SK-N-SH (cell line): ENCODE data around the gene LAPTM5. TPM values are rescaled to one million over a fixed set of nuclear protein-coding genes. Genes with fewer than 3 reads are reported as not detected.

Source experiments
- CTCF ChIA-PET: fragments of 300-600, 350-600 bp; formaldehyde crosslinking; extraction: SDS; loops from one replicate; lab custom pipeline; 2021; lab: Yijun Ruan, JAX
- POLR2A ChIA-PET: fragments of 350-600 bp; sonication (Branson Sonifier 250); formaldehyde crosslinking; extraction: SDS; loops from one replicate; lab custom pipeline; 2020; ENCODE audit warnings: antibody characterized with exemption, inconsistent platforms; lab: Yijun Ruan, JAX
- DNase-seq: peaks from one replicate; pipeline ENCODE4 v3.0.0; 2012
- H2AFZ ChIP-seq: fragments of 200-600 bp; sonication (generic); 2 replicates; pipeline ENCODE4 v1.8.1; 2016; ENCODE audit warnings: antibody characterized with exemption, mild to moderate bottlenecking, low read depth
- H3F3A ChIP-seq: fragments of 200-600 bp; sonication (generic); replicated peaks from 2 replicates; pipeline ENCODE3; 2016; ENCODE audit warnings: antibody characterized with exemption, mild to moderate bottlenecking; ENCODE audit not compliant: insufficient read depth
- H3K27ac ChIP-seq, 2 experiments: fragments of 200-500 bp in 1 of 2; fragments of 200-600 bp in 1 of 2; sonication (Bioruptor generic) in 1 of 2; sonication (generic), shearing (Covaris generic) in 1 of 2; 2 replicates each; pipeline versions ENCODE4 v1.5.1 to v1.6.1; 2014 to 2016; ENCODE audit warnings: low read depth in 2 of 2, inconsistent platforms in 1 of 2, low read length in 1 of 2, mild to moderate bottlenecking in 1 of 2, mixed read lengths in 1 of 2
- H3K27me3 ChIP-seq: fragments of 200-600 bp; sonication (generic), shearing (Covaris generic); 2 replicates; pipeline ENCODE4 v1.6.1; 2016; ENCODE audit warnings: mixed run types; ENCODE audit not compliant: insufficient read depth
- H3K36me3 ChIP-seq, 2 experiments: fragments of 200-500 bp in 1 of 2; fragments of 200-600 bp in 1 of 2; sonication (Bioruptor generic) in 1 of 2; sonication (generic) in 1 of 2; replicated peaks in 1 of 2; 2 replicates each; pipeline versions ENCODE3 to v1.5.1; 2014 to 2016; ENCODE audit warnings: low read length in 1 of 2, mild to moderate bottlenecking in 1 of 2; ENCODE audit not compliant: insufficient read depth in 2 of 2, control insufficient read depth in 1 of 2
- H3K4me1 ChIP-seq, 2 experiments: fragments of 200-500 bp in 1 of 2; fragments of 200-600 bp in 1 of 2; sonication (Bioruptor generic) in 1 of 2; sonication (generic), shearing (Covaris generic) in 1 of 2; 2 replicates each; pipeline versions ENCODE4 v1.5.1 to v1.6.1; 2014 to 2016; ENCODE audit warnings: low read depth in 1 of 2, low read length in 1 of 2, mixed run types in 1 of 2; ENCODE audit not compliant: insufficient read depth in 2 of 2, control insufficient read depth in 1 of 2
- H3K4me2 ChIP-seq: fragments of 200-600 bp; sonication (generic), shearing (Covaris generic); 2 replicates; pipeline ENCODE4 v1.6.1; 2017; ENCODE audit warnings: mixed run types
- H3K4me3 ChIP-seq, 2 experiments: fragments of 200-500 bp in 1 of 2; fragments of 200-600 bp in 1 of 2; sonication (Bioruptor generic) in 1 of 2; sonication (generic), shearing (Covaris generic) in 1 of 2; 2 replicates each; pipeline versions ENCODE4 v1.5.1 to v1.8.1; 2014 to 2016; ENCODE audit warnings: low read depth in 2 of 2, inconsistent platforms in 1 of 2, low read length in 1 of 2, mild to moderate bottlenecking in 1 of 2, mixed read lengths in 1 of 2, moderate library complexity in 1 of 2
- H3K79me2 ChIP-seq: fragments of 200-600 bp; sonication (generic); 2 replicates; pipeline ENCODE4 v1.8.1; 2017; ENCODE audit warnings: mild to moderate bottlenecking; ENCODE audit not compliant: insufficient read depth
- H3K9ac ChIP-seq: fragments of 200-600 bp; sonication (generic); 2 replicates; pipeline ENCODE4 v1.6.1; 2017; ENCODE audit warnings: mixed run types
- H3K9me2 ChIP-seq: fragments of 200-600 bp; sonication (generic); 2 replicates; pipeline ENCODE4 v1.6.1; 2017; ENCODE audit warnings: mixed run types
- H3K9me3 ChIP-seq: fragments of 200-600 bp; sonication (generic); 2 replicates; pipeline ENCODE4 v1.6.1; 2017; ENCODE audit warnings: mixed run types, mild to moderate bottlenecking, moderate library complexity
- H4K20me1 ChIP-seq: fragments of 200-600 bp; sonication (generic); 2 replicates; pipeline ENCODE4 v1.6.1; 2017; ENCODE audit warnings: mild to moderate bottlenecking, mixed run types; ENCODE audit not compliant: insufficient read depth
- FOSL2 ChIP-seq: IDR thresholded peaks from 2 replicates; pipeline ENCODE4 v1.4.0; 2012; ENCODE audit warnings: low read depth, mild to moderate bottlenecking, moderate library complexity, borderline replicate concordance
- FOXJ3 ChIP-seq: sonication (generic); formaldehyde crosslinking; IDR thresholded peaks from 2 replicates; pipeline ENCODE4 v1.5.1; 2020; ENCODE audit warnings: mild to moderate bottlenecking, missing genetic modification reagents
- GABPA ChIP-seq: IDR thresholded peaks from 2 replicates; pipeline ENCODE4 v1.4.0; 2012; ENCODE audit warnings: low read depth, mild to moderate bottlenecking
- MAX ChIP-seq: IDR thresholded peaks from 2 replicates; pipeline ENCODE4 v1.4.0; 2012; ENCODE audit warnings: low read depth
- NRF1 ChIP-seq: IDR thresholded peaks from 2 replicates; pipeline ENCODE4 v1.6.1; 2012; ENCODE audit warnings: low read depth, mild to moderate bottlenecking, low read length
- SMC3 ChIP-seq: IDR thresholded peaks from 2 replicates; pipeline ENCODE4 v1.6.1; 2012; ENCODE audit warnings: low read depth, low read length, improper control_type of control experiment
- TAF1 ChIP-seq: IDR thresholded peaks from 2 replicates; pipeline ENCODE4 v1.6.1; 2012; ENCODE audit warnings: low read depth, mild to moderate bottlenecking, low read length, moderate library complexity, borderline replicate concordance
- TEAD4 ChIP-seq: IDR thresholded peaks from 2 replicates; pipeline ENCODE4 v1.4.0; 2012; ENCODE audit warnings: mild to moderate bottlenecking, borderline replicate concordance; ENCODE audit not compliant: insufficient read depth
- WGBS: methylation state at CpG from one replicate; pipeline ENCODE4 v1.1.6; 2017; ENCODE audit warnings: low lambda C conversion rate; 5-methylcytosine and 5-hydroxymethylcytosine counted together
- polyA plus RNA-seq, 3 experiments: library from polyadenylated mRNA; depleted of rRNA; stranded (reverse); fragments of >200 nt; gene quantifications; 2 replicates each; pipeline ENCODE4 v1.2.3, GENCODE V29; 2012
- TF ChIP-seq, protein P1 (sequence below): IDR thresholded peaks from 2 replicates; pipeline ENCODE4; 2012
- TF ChIP-seq, protein P2 (sequence below): IDR thresholded peaks from 2 replicates; pipeline ENCODE4 v1.4.0; 2012; ENCODE audit warnings: low read depth, borderline replicate concordance

Gene LAPTM5
- polyA plus RNA-seq, 1 of the 3 experiments (the other 2 are of a cell fraction), result 1.1 TPM

- Histone ChIP-seq H3K4me2 (no peak overlapping the region), H3K9ac (no peak overlapping the region), H3K27me3 (no peaks in the 10 kb centered on the region)
- no peak for DNase-seq
- no peak for TF ChIP-seq FOSL2
- no peak for TF ChIP-seq NRF1
- TF ChIP-seq MAX, result no peak
- TF ChIP-seq GABPA, result no peak
- TF ChIP-seq TAF1, result no peak
- no peak for TF ChIP-seq FOXJ3 (CRISPR knock-in tag)
- TF ChIP-seq, all 33 proteins: peak for 0
- Histone ChIP-seq H3F3A (peaks cover 5% of the 10 kb centered on the region), H3K79me2 (no peaks in the 10 kb centered on the region), H3K9me3 (no peaks in the 10 kb centered on the region), H3K36me3 (peaks cover 0 to 9% of the 10 kb centered on the region in 2 experiments), H2AFZ (no peak overlapping the region), H3K27ac (no peak overlapping the region), H3K4me3 (no peak overlapping the region), H3K4me1 (peaks cover 3 to 6% of the 10 kb centered on the region in 2 experiments; a peak in 3 of 4 replicates), H4K20me1 (no peaks in the 10 kb centered on the region), H3K9me2 (no peaks in the 10 kb centered on the region)
- ChIA-PET POLR2A (no interaction called here), CTCF (interaction anchor here (0.7 to 14.9 kb wide), 5 partner anchors 7 to 1365 kb away, joined by 4 to 377 read pairs (median 32); no protein-coding TSS in a partner anchor)
- WGBS, result 84% methylated on average over 7 of the region's 7 CpGs
Measured at GRCh38 chr1:30726236-30726635, 31.3 kb downstream of the LAPTM5 start.

- WGBS, result 83% methylated on average over 15 of the region's 17 CpGs
- Histone ChIP-seq H3K79me2 (no peaks in the 10 kb centered on the region), H3K4me2 (no peak overlapping the region), H3K9ac (no peak overlapping the region), H3K4me1 (peaks cover 3 to 6% of the 10 kb centered on the region in 2 experiments; a peak in 3 of 4 replicates), H3K36me3 (peaks cover 0 to 9% of the 10 kb centered on the region in 2 experiments), H3K9me2 (no peaks in the 10 kb centered on the region), H3F3A (peaks cover 5% of the 10 kb centered on the region), H2AFZ (no peak overlapping the region), H4K20me1 (no peaks in the 10 kb centered on the region), H3K9me3 (no peaks in the 10 kb centered on the region), H3K27me3 (no peaks in the 10 kb centered on the region), H3K4me3 (no peak overlapping the region), H3K27ac (no peak overlapping the region)
- TF ChIP-seq, protein P1, sequence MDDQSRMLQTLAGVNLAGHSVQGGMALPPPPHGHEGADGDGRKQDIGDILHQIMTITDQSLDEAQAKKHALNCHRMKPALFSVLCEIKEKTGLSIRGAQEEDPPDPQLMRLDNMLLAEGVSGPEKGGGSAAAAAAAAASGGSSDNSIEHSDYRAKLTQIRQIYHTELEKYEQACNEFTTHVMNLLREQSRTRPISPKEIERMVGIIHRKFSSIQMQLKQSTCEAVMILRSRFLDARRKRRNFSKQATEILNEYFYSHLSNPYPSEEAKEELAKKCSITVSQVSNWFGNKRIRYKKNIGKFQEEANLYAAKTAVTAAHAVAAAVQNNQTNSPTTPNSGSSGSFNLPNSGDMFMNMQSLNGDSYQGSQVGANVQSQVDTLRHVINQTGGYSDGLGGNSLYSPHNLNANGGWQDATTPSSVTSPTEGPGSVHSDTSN, result no peak
- TF ChIP-seq SMC3, result no peak
- TF ChIP-seq TEAD4, result no peak
- TF ChIP-seq, protein P2, sequence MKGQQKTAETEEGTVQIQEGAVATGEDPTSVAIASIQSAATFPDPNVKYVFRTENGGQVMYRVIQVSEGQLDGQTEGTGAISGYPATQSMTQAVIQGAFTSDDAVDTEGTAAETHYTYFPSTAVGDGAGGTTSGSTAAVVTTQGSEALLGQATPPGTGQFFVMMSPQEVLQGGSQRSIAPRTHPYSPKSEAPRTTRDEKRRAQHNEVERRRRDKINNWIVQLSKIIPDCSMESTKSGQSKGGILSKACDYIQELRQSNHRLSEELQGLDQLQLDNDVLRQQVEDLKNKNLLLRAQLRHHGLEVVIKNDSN, result no peak
- no peak for TF ChIP-seq FOSL2
- ChIA-PET POLR2A (no interaction called here), CTCF (interaction anchor here (4.7 to 14.9 kb wide), 3 partner anchors 56 to 186 kb away, joined by 31 to 377 read pairs (median 32); no protein-coding TSS in a partner anchor)
- DNase-seq, result no peak
Measured at GRCh38 chr1:30725450-30726095, 32.0 kb downstream of the LAPTM5 start.
